Sigmoid colon (tissue), 4 donors: ENCODE data around the gene NUCB1.

Source experiments
- CTCF ChIP-seq, 4 experiments: fragments of 450-650 bp in 3 of 4; fragments of 200-600 bp in 1 of 4; IDR thresholded peaks; one replicate each; pipeline ENCODE4 v1.5.1; 2016 to 2019; ENCODE audit warnings: antibody characterized with exemption in 4 of 4, mild to moderate bottlenecking in 3 of 4, moderate library complexity in 2 of 4
- EP300 ChIP-seq, 4 donors: sonication (generic); formaldehyde crosslinking; IDR thresholded peaks; one replicate each; pipeline ENCODE4 v1.6.1; 2017; ENCODE audit warnings: antibody characterized with exemption in 4 of 4
- POLR2AphosphoS5 ChIP-seq, 4 donors: sonication (generic); formaldehyde crosslinking; IDR thresholded peaks; one replicate each; pipeline ENCODE4 v1.6.1; 2017; ENCODE audit warnings: antibody characterized with exemption in 4 of 4

GRCh38 chr19:48946463-48947257, 46.5 kb downstream of the NUCB1 start:
- TF ChIP-seq CTCF (IDR thresholded peaks at IDR 0.05): no peak
- no peak for TF ChIP-seq POLR2AphosphoS5 (IDR thresholded peaks at IDR 0.05)
- TF ChIP-seq EP300 (IDR thresholded peaks at IDR 0.05): no peak
